Measurements from ENCODE around the gene TAMM41.
"Not testable (repeated sequence)": the region's sequence is repeated elsewhere in the genome, so short reads cannot be mapped to it uniquely, and the experiment has no call there.

Gene TAMM41

GRCh38 chr3:11846281-11847266 lies at the start of gene TAMM41:
TSS of gene TAMM41 (minus strand) at chr3:11846885. CDS start at chr3:11846636, 249 bp downstream.
- no peak for FAIRE-seq
- DNase-seq (ENCODE audit: low spot score), result peak; percentile 75

DNA sequence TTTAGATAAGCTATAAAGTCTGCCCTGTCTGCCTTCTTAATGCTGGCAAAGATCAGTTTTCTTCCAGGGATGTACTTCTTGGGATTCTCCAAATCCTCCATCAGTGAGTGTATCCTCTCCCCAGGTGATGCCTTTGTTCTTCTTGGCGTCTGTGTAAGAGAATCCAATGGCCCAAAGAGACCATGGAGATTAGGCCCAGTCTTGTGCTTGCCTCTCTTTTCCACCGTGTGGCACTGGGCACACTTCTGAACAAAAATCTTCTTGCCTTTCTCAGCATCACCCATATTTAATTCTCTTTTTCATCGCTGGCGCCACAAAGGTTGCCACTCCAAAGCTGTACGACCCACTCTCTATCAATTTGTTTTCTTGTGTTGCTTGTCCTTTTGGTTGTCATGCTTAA lies 32.2 kb upstream of the TAMM41 start:
- DNase-seq (ENCODE audit: low spot score) (no peak), FAIRE-seq (no peak)

GRCh38 chr3:11874707-11875106 lies 28.0 kb upstream of the TAMM41 start:
- FAIRE-seq; DNase-seq (ENCODE audit: low spot score): not testable (repeated sequence)

- DNase-seq (ENCODE audit: low spot score); FAIRE-seq: not testable (repeated sequence)
Measured at GRCh38 chr3:11863739-11864138, 17.1 kb upstream of the TAMM41 start.

DNA sequence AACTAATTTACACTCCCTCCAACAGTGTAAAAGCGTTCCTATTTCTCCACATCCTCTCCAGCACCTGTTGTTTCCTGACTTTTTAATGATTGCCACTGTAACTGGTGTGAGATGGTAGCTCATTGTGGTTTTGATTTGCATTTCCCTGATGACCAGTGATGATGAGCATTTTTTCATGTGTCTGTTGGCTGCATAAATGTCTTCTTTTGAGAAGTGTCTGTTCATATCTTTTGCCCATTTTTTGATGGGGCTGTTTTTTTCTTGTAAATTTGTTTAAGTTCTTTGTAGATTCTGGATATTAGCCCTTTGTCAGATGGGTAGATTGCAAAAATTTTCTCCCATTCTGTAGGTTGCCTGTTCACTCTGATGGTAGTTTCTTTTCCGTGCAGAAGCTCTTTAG lies 15.9 kb upstream of the TAMM41 start:
- not testable (repeated sequence) for DNase-seq (ENCODE audit: low spot score); FAIRE-seq

DNA sequence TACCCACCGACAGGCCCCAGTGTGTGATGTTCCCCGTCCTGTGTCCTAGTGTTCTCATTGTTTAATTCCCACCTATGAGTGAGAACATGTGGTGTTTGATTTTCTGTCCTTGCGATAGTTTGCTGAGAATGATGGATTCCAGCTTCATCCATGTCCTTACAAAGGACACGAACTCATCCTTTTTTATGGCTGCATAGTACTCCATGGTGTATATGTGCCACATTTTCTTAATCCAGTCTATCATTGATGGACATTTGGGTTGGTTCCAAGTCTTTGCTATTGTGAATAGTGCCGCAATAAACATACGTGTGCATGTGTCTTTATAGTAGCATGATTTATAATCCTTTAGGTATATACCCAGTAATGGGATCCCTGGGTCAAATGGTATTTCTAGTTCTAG lies 15.5 kb upstream of the TAMM41 start:
- DNase-seq (ENCODE audit: low spot score); FAIRE-seq: not testable (repeated sequence)

GRCh38 chr3:11860213-11860612 lies 13.5 kb upstream of the TAMM41 start:
- DNase-seq (ENCODE audit: low spot score); FAIRE-seq: not testable (repeated sequence)

DNA sequence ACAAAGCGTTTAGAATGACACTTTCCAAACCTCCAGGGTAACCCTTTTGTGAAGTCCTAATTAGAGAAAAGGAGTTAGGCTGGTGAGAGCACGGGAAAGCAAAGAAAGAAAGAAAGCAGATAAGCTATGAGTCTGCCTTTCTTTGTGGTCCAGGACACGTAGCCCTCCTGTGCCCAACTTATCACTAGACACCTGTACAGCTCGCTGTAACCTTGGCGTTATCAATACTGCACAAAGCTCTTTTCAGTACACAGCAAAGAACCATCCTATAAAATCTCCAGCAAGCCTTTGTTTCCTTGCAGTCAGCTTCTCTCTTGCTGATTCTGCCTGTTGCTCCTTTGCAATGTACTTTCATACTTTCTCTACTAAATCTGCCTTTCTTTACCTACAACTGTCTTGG lies 6.8 kb upstream of the TAMM41 start:
- FAIRE-seq (no peak), DNase-seq (ENCODE audit: low spot score) (no peak)

DNA sequence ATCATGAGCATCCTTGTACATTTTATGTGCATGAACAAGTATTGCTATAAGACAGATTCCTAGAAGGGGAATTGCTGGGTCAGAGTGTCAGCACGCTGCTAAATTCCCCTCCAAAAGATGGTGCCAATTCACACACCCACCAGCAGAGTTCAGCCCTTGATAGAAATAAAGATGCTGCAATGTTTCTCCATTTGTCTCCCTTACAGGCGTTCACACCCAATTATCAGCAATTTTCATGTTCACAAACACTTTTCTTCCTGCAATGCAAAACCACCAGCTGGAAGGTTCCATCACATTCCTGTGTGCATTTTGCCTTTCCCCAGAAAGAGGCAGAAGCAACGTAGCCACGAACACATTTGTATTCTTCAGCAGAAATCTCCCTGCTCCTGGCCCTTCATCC lies 3.3 kb upstream of the TAMM41 start:
- FAIRE-seq, result no peak
- DNase-seq (ENCODE audit: low spot score), result no peak

GRCh38 chr3:11847607-11848006 lies 922 bp upstream of the TAMM41 start:
- FAIRE-seq (no peak), DNase-seq (ENCODE audit: low spot score) (no peak)

DNA sequence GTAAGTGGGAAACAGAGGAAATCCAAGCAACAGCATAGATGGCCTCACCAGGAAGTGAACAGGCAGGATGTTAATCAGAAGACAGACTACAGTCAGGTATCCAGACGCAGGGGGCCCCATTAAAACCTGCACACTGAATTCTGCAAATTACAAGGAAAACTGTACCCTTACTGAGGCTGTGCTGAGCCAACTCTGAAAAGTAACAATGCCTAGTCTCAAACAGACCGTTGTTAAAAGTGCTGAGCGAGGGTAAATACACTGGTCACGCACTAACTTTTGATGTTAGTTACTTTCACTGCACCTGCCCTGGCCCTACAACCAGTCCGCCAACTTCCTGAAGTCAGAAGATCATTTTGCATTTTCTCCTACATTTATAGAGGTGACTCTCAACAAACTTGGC lies 1.0 kb downstream of the TAMM41 start:
- no peak for FAIRE-seq
- DNase-seq (ENCODE audit: low spot score), result no peak

DNA sequence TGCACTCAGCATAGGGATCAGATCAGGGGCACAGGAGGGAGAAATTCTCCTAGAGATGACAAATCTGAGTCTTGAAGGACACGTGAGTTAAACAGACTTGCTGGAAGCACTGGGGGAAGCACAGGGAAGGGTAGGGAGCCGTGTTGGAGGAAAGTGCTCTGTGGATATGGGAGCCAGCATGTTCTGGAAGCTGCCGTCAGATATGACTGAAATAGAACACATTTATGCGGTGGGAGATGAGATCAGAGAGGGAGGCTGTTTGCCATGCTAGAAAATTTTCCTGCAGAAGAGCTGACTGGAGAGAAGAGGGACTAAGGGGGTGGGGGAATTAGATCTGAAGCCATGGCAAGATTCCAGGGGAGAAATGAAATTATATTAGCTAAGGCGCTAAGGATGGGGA lies 1.8 kb downstream of the TAMM41 start:
- no peak for DNase-seq (ENCODE audit: low spot score)
- FAIRE-seq, result no peak

DNA sequence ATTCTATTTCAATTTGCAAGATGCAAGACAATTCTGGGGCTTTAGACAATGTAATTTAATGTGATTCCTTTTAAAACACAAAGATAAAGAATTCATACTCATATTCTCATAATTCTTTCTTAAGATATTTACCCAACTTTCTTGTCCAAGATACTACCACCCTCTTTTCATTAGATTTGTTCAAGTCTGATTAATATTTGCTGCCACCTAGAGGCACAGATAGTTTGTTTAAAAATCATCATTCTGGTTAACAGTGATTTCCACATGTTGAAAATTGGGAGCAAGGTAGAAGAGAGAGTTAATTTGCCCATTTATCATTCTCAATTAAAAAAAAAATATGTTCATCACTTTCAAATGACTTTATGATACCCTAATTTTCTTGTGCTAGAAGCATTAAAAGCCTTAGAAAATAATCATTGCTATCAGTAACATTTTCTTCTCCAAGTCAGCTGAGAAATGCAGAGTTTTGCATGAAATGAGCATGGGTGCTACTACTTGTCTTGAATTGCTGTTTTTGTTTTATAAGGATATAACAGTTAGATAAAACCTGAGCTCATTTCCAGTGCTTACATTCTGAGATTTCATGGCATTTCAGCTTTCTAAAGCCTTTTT lies 11.6 kb downstream of the TAMM41 start:
- DNase-seq (ENCODE audit: low spot score) (no peak), FAIRE-seq (peak; percentile 78)

- FAIRE-seq, result no peak
Measured at GRCh38 chr3:11832981-11833905, 13.4 kb downstream of the TAMM41 start.

GRCh38 chr3:11829416-11829815 lies 17.3 kb downstream of the TAMM41 start:
- DNase-seq (ENCODE audit: low spot score) (no peak), FAIRE-seq (no peak)

More at GRCh38 chr3:11832981-11833905, 13.4 kb downstream of the TAMM41 start:
- DNase-seq (ENCODE audit: low spot score), result no peak

GRCh38 chr3:11826628-11827265 lies 19.9 kb downstream of the TAMM41 start:
- FAIRE-seq, result peak; percentile 33

DNA sequence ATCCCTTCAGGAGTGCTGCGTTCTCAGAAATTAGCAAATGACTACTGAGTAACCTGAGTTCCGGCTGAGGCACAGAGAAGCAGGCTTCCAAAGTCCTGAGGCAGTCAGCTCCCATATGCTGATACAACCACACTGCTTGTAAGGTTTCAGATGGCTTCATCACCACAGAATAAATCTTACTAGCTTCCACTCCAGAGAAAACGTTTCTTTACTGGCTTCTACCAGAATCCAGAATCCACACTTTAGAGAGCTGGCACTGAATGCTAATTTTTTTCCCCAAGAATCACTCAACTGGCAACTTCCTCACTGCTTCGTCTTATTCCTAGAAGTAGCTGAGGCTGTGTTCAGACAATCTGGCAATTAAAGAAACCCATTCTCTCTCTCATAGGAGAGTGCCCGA lies 21.4 kb downstream of the TAMM41 start:
- no peak for DNase-seq (ENCODE audit: low spot score)
- FAIRE-seq, result no peak

More at GRCh38 chr3:11826628-11827265, 19.9 kb downstream of the TAMM41 start:
- peak; percentile 40 for DNase-seq (ENCODE audit: low spot score)

DNA sequence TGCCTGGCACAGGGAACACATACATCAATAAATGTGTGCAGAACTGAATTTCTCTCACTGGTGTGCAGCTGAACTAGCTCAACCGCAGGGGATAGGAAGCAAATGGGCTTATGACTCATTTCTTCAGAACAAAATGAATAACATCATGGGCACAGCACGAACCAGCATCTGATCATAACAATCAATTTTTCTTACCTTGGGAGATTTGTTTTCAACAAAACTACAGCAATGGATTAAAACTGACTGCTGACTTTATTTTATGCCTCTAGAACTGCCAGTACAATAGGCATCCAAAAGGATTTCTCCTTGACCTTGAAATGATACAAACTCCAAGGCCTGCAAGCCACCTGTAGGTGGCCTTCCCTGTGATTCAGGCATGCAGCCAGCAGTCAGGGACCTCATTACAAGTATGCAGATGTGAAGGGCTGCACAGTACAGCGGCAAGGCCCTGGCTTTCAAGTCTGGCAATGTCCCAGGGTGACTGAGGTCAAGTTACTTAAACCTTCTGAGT lies 26.1 kb downstream of the TAMM41 start:
- DNase-seq (ENCODE audit: low spot score), result no peak
- no peak for FAIRE-seq

- FAIRE-seq (no peak), DNase-seq (ENCODE audit: low spot score) (no peak)
Measured at GRCh38 chr3:11819146-11819689, 27.5 kb downstream of the TAMM41 start.

GRCh38 chr3:11818033-11818432 lies 28.7 kb downstream of the TAMM41 start:
- FAIRE-seq, result no peak
- no peak for DNase-seq (ENCODE audit: low spot score)

All from RCC 7860 (cell line).